ENCODE results near the gene OLFM2.

Gene OLFM2

DNA sequence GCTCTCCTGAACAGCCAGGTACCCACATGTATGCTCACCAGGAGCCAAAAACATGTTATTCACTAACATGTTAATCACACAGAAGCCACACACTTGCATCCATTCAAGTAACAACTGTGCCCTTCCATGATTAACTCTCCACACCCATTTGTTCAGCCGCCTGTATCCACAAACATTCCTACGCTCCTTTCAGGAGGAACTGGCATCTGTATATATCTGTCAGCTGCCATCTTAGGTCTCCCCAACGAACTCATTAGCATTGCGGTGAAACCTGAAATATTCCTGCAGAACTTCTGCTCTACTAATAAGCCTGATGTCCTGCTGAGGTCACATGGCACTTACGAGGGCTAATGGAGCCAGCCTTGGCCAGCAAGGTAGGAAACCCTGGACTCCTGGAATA lies 33.0 kb downstream of the OLFM2 start:
- H3K4me3 ChIP-seq (IDR thresholded peaks at IDR 0.05; ENCODE audit: insufficient read depth, low read depth, low read length): no peak overlapping the region
- TF ChIP-seq, protein P1, sequence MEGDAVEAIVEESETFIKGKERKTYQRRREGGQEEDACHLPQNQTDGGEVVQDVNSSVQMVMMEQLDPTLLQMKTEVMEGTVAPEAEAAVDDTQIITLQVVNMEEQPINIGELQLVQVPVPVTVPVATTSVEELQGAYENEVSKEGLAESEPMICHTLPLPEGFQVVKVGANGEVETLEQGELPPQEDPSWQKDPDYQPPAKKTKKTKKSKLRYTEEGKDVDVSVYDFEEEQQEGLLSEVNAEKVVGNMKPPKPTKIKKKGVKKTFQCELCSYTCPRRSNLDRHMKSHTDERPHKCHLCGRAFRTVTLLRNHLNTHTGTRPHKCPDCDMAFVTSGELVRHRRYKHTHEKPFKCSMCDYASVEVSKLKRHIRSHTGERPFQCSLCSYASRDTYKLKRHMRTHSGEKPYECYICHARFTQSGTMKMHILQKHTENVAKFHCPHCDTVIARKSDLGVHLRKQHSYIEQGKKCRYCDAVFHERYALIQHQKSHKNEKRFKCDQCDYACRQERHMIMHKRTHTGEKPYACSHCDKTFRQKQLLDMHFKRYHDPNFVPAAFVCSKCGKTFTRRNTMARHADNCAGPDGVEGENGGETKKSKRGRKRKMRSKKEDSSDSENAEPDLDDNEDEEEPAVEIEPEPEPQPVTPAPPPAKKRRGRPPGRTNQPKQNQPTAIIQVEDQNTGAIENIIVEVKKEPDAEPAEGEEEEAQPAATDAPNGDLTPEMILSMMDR (conservative IDR thresholded peaks at IDR 0.05; ENCODE audit: low read depth, low read length): no peak
- peaks cover 58% of the 10 kb centered on the region for H3K27me3 ChIP-seq (ENCODE audit: insufficient read depth, low read depth)
- no peak overlapping the region for H3K4me2 ChIP-seq
- no peak overlapping the region for H3K27ac ChIP-seq
- no peaks in the 10 kb centered on the region for H3K79me2 ChIP-seq (ENCODE audit: insufficient read depth, low read depth)
- no peak overlapping the region for H2AFZ ChIP-seq (ENCODE audit: low read depth)
- no peaks in the 10 kb centered on the region for H4K20me1 ChIP-seq (ENCODE audit: insufficient read depth)
- no peaks in the 10 kb centered on the region for H3K4me1 ChIP-seq (ENCODE audit: low read depth, poor library complexity, severe bottlenecking)
- H3K9ac ChIP-seq: no peak overlapping the region
- H3K36me3 ChIP-seq (ENCODE audit: insufficient read depth): no peaks in the 10 kb centered on the region

DNA sequence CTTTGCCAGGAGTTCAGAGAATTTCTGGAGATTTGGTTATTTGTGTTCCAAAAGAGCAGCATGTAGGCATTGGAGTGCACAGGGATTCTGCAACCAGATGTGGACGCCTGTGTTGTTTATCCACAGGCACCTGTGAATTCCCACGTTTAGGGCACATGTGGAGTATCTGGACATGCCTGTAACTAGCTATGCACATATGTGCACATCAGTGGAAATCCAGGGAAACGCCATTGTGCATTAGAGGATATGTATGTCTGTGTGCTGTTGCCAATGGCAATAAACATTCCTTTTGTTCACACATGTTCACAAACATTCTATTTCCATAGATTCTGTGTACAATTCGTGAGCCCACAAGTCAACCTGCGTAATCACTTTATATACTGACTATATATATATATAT lies 34.7 kb downstream of the OLFM2 start:
- Histone ChIP-seq H3K4me1 (ENCODE audit: low read depth, poor library complexity, severe bottlenecking) (no peaks in the 10 kb centered on the region), H3K27me3 (ENCODE audit: insufficient read depth, low read depth) (peaks cover 54% of the 10 kb centered on the region), H3K4me2 (no peak overlapping the region), H3K36me3 (ENCODE audit: insufficient read depth) (no peaks in the 10 kb centered on the region), H3K4me3 (IDR thresholded peaks at IDR 0.05; ENCODE audit: insufficient read depth, low read depth, low read length) (no peak overlapping the region), H3K79me2 (ENCODE audit: insufficient read depth, low read depth) (no peaks in the 10 kb centered on the region), H3K27ac (no peak overlapping the region), H2AFZ (ENCODE audit: low read depth) (no peak overlapping the region), H3K9ac (no peak overlapping the region), H4K20me1 (ENCODE audit: insufficient read depth) (no peaks in the 10 kb centered on the region)
- TF ChIP-seq, protein P1 (conservative IDR thresholded peaks at IDR 0.05; ENCODE audit: low read depth, low read length): no peak

DNA sequence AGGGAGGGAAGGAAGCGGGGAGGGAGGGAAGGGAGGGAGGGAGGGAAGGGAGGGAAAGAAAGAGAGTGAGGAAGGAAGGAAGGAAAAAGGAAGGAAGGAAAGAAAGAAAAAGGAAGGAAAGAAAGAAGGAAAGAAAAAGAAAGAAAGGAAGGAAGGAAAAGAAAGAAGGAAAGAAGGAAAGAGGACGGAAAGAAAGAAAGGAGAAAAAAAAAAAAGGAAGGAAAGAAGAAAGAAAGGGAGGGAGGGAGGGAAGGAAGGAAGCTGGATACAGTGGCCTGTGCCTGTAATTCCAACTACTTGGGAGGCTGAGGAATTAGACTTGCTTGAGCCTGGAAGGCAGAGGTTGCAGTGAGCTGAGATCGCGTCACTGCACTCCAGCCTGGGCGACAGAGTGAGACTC lies 35.3 kb downstream of the OLFM2 start:
- Histone ChIP-seq H3K4me3 (IDR thresholded peaks at IDR 0.05; ENCODE audit: insufficient read depth, low read depth, low read length) (no peak overlapping the region), H3K4me1 (ENCODE audit: low read depth, poor library complexity, severe bottlenecking) (no peaks in the 10 kb centered on the region), H3K9ac (no peak overlapping the region), H3K36me3 (ENCODE audit: insufficient read depth) (no peaks in the 10 kb centered on the region), H3K27me3 (ENCODE audit: insufficient read depth, low read depth) (peaks cover 58% of the 10 kb centered on the region), H3K79me2 (ENCODE audit: insufficient read depth, low read depth) (no peaks in the 10 kb centered on the region), H2AFZ (ENCODE audit: low read depth) (no peak overlapping the region), H4K20me1 (ENCODE audit: insufficient read depth) (no peaks in the 10 kb centered on the region), H3K27ac (no peak overlapping the region), H3K4me2 (no peak overlapping the region)
- TF ChIP-seq, protein P1 (conservative IDR thresholded peaks at IDR 0.05; ENCODE audit: low read depth, low read length): no peak

DNA sequence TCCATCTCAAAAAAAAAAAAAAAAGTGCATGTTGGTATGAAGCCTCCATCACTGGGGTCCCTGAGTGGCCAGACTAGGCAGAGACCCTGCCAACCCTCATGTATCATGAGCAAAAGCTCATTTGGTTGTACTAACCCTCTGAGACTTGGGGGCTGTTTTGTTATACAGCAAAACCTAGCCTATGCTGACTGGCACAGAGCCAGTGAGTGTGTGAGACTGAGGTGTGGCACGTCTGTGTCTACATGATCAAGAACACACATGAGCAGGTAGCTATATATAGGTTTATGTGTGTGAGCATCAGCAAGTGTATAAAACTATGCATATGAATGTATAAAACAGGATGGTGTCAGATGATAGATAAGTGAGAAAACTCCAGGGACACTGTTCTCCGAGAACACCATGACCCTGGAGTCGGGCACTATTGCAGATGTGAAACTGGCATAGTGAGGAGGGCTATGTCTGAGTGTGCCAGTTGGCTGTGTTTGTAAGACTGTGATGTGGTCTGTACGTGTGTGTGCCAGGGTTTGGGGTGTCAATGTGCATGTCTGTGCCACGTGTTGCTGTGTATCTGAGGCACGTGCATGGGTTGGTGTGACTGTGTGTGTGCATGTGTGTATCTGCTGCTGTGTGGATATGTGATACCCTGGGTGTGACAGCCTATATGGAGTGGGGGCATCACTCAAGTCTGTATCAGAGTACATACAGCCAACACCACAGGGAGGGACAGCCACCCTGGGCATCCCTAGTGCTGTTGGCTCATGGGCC lies 44.5 kb downstream of the OLFM2 start:
- Histone ChIP-seq H3K27me3 (ENCODE audit: insufficient read depth, low read depth) (peaks cover 54% of the 10 kb centered on the region), H2AFZ (ENCODE audit: low read depth) (no peak overlapping the region), H3K79me2 (ENCODE audit: insufficient read depth, low read depth) (no peaks in the 10 kb centered on the region), H3K4me3 (IDR thresholded peaks at IDR 0.05; ENCODE audit: insufficient read depth, low read depth, low read length) (no peak overlapping the region), H3K27ac (no peak overlapping the region), H3K36me3 (ENCODE audit: insufficient read depth) (no peaks in the 10 kb centered on the region), H3K4me2 (no peak overlapping the region), H3K4me1 (ENCODE audit: low read depth, poor library complexity, severe bottlenecking) (no peaks in the 10 kb centered on the region), H4K20me1 (ENCODE audit: insufficient read depth) (no peaks in the 10 kb centered on the region), H3K9ac (no peak overlapping the region)
- TF ChIP-seq, protein P1 (conservative IDR thresholded peaks at IDR 0.05; ENCODE audit: low read depth, low read length): no peak
